Kidney glomerular epithelial cell (primary cell): ENCODE results near the gene CEBPE.
A peak's percentile ranks its signal among the peaks of the same experiment; 100 is the strongest.

Experiments used
- DNase-seq: peaks from one replicate; lab custom pipeline; 2025; lab: John Stamatoyannopoulos, UW

Gene CEBPE

GRCh38 chr14:23118506-23119362 is at the start of gene CEBPE:
Gene CEBPE (minus strand): TSS chr14:23119255. CDS start chr14:23119091, 164 bp downstream.
- DNase-seq, result no peak

DNA sequence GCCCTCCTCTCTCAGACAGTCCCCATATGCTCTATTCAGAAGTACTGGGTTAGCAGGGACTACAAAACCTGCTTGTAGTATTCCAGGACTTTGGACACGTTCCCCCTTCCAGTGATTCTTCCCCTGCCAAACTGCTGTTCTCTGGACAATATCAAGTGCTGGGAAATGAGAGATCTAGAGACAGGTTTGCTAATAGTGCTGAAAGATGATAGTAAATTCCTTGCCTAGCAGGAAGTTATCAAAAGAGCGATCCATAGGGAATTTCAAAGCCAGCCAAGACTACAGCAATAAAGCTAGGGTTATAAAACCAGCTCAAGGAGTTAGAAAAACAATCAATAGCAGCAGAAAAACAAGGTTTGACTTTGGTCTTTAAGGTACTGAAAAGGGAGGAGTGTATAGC is 49.2 kb upstream of the CEBPE start:
- no peak for DNase-seq

GRCh38 chr14:23167116-23167847 is 48.2 kb upstream of the CEBPE start:
- no peak for DNase-seq

DNA sequence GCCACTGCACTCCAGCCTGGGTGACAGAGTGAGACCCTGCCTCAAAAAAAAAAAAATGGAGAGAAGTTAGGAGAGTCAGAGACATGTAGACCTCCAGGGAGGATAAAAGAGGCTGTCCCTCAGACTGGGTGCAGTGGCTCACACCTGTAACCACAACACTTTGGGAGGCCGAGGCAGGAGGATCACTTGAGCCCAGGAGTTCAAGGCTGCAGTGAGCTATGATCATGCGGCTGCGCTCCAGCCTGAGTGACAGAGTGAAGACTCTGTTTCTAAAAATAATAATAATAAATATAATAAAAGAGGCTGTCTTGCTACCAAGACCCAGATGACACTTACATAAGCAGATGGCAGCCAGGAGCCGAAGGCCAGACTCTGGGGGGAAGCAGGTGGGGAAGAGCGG is 45.9 kb upstream of the CEBPE start:
- no peak for DNase-seq

DNA sequence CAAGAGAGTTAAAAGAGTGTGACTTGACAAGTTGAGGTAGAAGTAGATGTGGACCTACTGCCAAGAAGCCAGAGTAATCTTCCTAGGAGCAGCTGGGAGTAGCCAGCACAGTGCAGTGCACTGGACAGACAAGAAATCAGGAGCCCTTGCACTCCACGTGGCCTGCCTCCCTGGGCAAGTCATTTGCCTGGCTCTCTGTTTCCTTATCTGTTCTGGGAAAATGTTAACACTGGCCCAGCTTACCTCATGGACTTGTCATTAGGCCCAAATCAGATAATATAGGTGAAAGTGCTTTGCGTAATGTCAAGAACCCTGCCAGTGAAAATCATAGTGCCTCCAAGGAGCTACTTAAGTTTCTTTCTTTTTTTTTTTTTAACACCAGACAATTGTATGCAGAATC is 45.2 kb upstream of the CEBPE start:
- no peak for DNase-seq

- no peak for DNase-seq
These were observed 44.8 kb upstream of the CEBPE start for GRCh38 chr14:23163830-23164229.

DNA sequence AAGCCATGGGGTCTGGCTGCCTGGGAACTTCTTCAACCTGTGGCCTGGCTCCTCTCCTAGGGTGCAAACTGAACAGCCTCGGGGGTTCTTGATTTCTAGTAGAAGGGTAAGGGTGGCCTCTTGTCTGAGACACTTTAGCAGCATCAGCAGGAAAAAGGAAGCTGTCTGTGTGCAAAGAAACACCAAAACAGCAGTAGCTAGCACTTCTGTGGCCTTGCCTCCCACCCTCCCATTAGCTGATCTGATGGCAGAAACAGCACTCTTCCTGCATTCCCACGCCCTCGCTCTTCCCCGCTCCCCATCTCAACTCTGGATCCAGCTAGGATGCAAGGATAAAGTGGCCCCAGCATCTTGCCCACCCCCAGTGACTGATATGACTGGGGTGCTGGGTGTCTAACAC is 43.7 kb upstream of the CEBPE start:
- no peak for DNase-seq

DNA sequence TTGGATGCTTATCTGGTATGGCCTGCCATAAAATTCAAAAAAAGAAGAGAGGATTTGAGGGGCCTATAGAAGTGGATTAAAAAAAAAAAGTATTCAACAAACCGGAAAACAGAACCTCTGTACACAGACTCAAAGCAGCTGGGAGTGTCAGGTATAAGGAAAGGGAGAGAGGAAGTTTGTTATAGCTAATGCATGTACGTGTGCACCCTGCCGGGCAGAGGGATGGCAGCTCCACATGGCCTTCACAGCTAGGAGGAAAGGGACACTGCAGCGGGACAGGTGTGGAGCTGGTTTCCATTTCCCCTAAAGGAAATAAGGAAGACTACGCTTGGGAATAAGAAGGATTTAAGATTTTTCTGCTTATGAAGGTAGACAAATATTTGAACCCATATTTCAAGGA is 43.0 kb upstream of the CEBPE start:
- DNase-seq, result no peak

DNA sequence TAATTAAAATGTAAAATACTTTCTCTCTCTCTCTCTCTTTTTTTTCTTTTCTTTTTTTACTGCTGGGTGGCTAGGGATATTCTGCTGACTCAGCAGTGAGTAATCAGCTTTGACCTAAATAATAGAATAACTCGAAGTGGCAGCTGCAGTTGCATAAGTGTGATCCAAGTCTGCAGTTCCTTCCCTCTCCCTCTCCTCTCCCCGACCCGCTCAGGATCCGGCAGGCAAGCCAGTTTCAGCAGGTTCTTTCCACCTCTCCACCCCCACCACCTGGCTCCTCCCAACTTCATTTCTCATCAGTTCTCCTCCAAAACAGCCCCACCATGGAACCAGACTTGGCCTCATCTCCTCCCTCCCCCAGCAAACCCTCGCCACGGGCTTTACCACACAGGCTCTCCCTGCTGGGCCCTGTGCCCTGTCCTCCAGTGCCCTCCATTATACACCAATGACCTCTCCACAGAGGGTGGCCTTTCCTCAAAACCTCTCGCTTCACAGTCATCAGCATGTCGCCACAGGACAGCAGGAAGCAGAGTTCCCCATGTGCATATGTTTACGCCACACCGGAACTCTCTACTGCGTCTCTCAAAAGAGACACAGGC is 42.0 kb upstream of the CEBPE start:
- peak; percentile 66 for DNase-seq

DNA sequence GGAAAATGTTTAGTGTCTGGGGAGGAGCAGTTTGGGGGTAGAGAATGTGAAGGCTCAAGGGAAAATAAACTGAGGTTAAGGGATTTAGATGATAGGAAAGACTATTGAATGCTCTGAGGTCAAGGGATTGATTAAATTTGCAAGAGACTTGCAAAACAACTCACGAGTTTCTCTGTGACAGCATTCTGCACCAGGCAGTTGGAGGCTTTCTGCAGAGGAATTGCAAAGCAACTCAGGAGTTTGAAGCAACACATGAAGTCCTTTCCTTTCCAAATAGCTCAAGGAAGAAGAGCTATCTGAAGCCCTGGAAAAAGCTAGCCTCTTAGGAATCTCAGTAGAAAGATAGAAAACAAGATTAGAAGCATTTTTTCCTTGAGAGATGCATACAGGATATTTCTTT is 40.5 kb upstream of the CEBPE start:
- DNase-seq, result no peak

DNA sequence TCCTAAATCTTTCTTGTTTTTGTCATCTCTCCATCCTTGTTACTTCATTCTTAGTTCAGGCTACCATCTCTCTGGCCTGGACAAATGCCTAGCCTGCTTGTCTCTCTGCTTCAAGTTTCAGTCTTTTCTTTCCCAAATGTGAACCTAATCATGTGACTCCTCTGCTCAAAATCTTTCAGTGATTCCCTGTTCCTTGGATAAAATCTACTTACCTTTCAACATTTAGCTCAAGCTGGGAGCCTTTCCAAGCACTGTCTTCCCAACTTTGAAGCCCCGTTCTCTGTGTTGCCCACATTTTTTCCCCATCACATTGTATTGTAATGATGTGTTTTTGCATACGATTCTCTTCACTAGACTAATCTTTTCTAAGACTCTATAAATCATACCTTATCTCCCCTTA is 39.7 kb upstream of the CEBPE start:
- no peak for DNase-seq

- DNase-seq, result peak; percentile 52
These were observed 36.0 kb upstream of the CEBPE start for GRCh38 chr14:23154964-23155587.

- DNase-seq, result no peak
These were observed 35.1 kb upstream of the CEBPE start for GRCh38 chr14:23153851-23154796.

- no peak for DNase-seq
These were observed 32.3 kb upstream of the CEBPE start for GRCh38 chr14:23151342-23151741.

DNA sequence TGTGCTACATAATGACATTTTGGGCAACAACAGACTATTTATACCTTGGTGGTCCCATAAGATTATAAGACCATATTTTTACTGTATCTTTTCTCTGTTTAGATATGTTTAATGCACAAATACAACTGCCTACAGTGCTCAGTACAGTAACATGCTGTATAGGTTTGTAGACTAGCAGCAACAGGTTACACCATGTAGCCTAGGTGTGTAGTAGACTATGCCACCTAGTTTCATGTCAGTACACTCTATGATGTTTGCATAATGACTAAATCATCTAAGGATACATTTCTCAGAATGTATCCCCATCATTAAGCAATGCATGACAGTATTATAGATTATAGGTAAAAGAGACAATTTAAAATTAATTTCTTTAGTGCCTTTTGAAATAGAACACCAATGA is 30.7 kb upstream of the CEBPE start:
- DNase-seq, result no peak

GRCh38 chr14:23148591-23149249 is 29.7 kb upstream of the CEBPE start:
- no peak for DNase-seq

DNA sequence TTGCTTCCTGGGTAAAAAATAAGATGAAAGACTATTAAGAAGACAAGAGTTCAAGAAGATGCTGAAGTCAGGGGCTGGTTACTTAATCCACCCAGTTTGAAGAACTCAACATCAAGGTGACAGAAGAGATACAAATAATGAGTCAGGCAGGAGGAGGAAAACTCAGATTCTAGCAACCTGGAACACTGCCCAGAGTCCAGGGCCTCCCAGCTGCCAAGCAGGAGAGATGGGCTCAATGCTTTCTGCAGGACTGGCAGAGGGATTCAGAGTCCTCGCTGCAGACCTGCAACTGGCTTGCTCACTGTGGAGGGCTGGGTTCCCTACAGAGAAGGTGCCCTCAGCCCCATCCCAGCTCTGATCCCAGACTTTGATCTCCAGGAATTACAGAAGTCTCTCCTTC is 28.6 kb upstream of the CEBPE start:
- DNase-seq, result peak; percentile 21

- no peak for DNase-seq
These were observed 27.9 kb upstream of the CEBPE start for GRCh38 chr14:23146980-23147379.

DNA sequence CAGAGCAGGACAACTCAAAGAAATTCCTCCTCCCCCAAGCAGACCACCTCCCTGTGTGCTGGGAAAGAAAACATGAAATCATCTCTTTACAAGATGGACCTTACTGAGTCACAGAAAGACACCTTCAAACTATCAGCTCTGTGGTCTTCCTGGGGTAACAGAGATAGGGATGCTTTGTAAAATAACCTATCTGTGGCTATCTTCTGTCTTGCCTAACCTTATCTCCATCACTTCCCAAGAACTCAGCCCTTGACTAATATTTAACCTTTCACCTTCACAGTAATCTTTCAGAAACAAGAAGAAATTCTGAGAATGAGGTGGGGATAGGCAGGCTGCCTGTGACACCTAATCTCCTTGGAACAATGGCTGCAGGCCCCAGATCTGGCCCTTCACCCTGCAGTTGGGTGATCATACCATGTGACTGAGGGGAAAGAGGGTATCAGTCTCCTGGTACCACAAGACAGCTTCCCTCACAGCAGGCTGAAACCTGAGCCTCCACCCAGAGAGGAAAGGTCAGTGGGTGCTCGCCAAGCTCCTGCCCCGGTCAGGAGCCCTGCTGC is 27.4 kb upstream of the CEBPE start:
- no peak for DNase-seq

DNA sequence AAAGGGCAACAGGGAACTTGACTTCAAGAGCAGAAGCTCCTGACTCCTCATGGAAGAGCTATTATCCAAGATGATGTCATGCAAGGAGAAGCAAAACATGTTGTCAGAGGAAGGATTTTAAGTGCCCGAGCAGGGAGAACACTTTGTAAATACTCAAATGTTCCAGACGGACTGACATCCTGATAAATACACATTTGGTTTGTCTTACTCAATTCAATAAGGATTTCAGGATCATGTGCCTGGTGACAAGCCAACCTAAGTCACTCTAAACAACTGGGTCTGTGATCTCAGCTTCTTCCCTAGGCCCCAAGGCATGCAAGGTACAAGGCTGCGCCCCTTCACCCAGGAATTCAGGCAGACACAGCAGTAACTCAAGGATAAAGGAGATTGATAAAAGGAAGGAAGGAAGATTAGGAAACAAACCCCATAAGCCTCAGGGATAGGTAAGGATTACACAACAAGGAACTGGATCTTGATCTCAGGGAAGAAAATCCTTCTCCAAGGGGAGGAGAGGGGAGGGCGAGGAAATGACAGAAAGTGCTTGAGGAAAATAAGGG is 26.8 kb upstream of the CEBPE start:
- no peak for DNase-seq
